Neural cell (in vitro differentiated cells): Measurements from ENCODE around the gene PPP4R2.
"Not testable (repeated sequence)": the region's sequence is repeated elsewhere in the genome, so short reads cannot be mapped to it uniquely, and the experiment has no call there.

Experiments used
- CTCF ChIP-seq: fragments of 450-650 bp; IDR thresholded peaks from 2 replicates; pipeline ENCODE4 v1.5.1; 2014; ENCODE audit warnings: antibody characterized with exemption, mild to moderate bottlenecking, moderate library complexity; ENCODE audit not compliant: poor library complexity, severe bottlenecking
- EP300 ChIP-seq: fragments of 450-650 bp; conservative IDR thresholded peaks from 2 replicates; pipeline ENCODE4 v1.6.1; 2014; ENCODE audit warnings: antibody characterized with exemption, mild to moderate bottlenecking, moderate library complexity; ENCODE audit not compliant: poor library complexity, severe bottlenecking
- EZH2 ChIP-seq: fragments of 200-600, 300-800 bp; shearing (Covaris generic), sonication (generic); IDR thresholded peaks from 2 replicates; pipeline ENCODE4 v1.6.1; 2014; ENCODE audit warnings: antibody characterized with exemption, low read length, borderline replicate concordance, mild to moderate bottlenecking; ENCODE audit not compliant: insufficient read depth, poor library complexity, severe bottlenecking
- RAD21 ChIP-seq: fragments of 450-650 bp; conservative IDR thresholded peaks from 2 replicates; pipeline ENCODE4 v1.6.1; 2014; ENCODE audit warnings: antibody characterized with exemption, mild to moderate bottlenecking, moderate library complexity
- REST ChIP-seq: IDR thresholded peaks from 2 replicates; pipeline ENCODE4 v1.6.1; 2012; ENCODE audit warnings: borderline replicate concordance
- TAF1 ChIP-seq: IDR thresholded peaks from 2 replicates; pipeline ENCODE4 v1.6.1; 2012; ENCODE audit warnings: low read depth

GRCh38 chr3:73066243-73066642 lies 69.6 kb downstream of the PPP4R2 start:
- TF ChIP-seq EP300, REST, CTCF, TAF1, EZH2, RAD21: not testable (repeated sequence)
